Activated CD4-positive, alpha-beta T cell treated with anti-CD3 and anti-CD28 coated beads, Interleukin-2, amount 50 U/mL, for 1 hour (primary cell): ENCODE measurements around the gene NFS1.
"Not testable (repeated sequence)": the region's sequence is repeated elsewhere in the genome, so short reads cannot be mapped to it uniquely, and the experiment has no call there.

ENCODE experiments used
- DNase-seq: peaks from one replicate; pipeline ENCODE4 v3.0.0-alpha.2; 2020

Gene NFS1

DNA sequence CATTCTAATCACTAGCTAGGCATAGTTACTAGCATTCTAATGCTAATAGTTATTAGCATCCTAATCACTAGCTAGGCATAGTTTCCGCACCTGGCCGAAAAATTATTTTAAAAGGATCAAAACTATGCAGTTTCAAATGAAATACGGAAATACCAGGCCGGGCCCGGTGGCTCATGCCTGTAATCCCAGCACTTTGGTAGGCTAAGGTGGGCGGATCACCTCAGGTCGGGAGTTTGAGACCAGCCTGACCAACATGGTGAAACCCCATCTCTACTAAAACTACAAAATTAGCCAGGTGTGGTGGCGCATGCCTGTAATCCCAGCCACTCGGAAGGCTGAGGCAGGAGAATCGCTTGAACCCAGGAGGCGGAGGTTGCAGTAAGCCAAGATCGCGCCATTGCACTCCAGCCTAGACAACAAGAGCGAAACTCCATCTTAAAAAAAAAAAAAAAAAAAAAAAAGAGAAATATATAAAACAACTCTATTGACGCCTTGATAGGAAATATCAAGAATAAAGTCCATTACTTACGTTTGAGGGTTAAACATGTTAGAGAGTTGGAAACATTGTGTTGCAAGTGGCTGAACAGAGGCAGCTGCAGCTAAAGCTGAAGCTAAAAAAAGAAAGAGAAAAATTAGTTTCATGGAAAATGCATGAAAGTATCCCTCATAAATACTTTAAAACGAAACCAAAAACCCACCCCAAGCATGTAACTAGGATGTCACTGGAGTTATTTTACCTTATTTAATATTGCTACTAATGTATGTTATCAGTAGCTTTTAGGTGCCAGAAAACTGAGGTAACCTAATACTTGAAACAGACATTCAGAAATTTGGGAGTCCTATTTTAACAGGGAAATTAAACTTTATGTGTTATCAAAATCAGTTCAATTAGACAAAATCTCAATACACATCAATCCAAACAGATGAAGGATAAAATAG is 7.7 kb upstream of the NFS1 start:
- not testable (repeated sequence) for DNase-seq

DNA sequence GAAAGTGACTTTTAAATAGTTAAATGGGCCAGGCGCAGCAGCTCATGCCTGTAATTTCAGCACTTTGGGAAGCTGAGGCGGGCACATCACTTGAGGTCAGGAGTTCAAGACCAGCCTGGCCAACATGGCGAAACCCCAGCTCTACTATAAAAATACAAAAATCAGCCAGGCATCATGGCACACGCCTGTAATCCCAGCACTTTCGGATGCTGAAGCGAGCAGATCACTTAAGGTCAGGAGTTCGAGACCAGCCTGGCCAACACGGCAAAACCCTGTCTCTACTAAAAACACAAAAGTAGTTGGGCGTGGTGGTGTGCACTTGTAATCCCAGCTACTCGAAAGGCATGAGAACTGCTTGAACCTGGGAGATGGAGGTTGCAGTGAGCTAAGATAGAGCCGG is 6.7 kb upstream of the NFS1 start:
- DNase-seq, result not testable (repeated sequence)

DNA sequence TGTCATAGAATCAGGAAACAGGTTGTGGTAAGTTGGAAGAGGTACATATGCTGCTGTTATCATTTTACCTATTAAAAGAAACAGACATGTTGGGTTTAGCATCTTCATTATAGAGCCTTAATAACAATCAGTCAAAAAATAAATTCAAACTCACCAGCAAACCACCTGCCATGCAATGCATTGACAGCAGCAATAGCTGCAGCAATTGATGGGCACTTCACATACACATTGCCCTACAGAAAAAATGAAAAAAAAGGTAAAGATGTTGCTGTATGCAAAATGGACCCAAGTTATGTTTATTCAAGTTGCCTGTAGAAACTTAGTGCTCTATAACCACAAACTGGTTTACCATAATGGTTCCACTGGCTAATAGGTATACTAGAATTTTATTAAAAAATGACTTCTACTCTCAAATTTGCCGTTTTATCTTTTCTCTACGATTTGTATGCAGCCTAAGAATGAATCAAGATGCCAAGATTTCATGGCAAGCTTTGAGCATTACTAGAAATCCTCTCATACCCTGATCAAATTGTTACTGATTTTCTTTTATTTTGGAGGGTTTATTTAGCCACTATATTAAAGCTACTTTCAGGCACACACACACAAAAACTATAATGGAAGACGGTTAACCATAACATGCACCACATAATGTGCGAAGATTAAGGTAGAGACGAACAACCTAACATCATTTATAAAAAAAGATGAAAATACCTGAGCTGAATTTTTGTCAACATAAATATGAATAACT is 5.5 kb upstream of the NFS1 start:
- no peak for DNase-seq

DNA sequence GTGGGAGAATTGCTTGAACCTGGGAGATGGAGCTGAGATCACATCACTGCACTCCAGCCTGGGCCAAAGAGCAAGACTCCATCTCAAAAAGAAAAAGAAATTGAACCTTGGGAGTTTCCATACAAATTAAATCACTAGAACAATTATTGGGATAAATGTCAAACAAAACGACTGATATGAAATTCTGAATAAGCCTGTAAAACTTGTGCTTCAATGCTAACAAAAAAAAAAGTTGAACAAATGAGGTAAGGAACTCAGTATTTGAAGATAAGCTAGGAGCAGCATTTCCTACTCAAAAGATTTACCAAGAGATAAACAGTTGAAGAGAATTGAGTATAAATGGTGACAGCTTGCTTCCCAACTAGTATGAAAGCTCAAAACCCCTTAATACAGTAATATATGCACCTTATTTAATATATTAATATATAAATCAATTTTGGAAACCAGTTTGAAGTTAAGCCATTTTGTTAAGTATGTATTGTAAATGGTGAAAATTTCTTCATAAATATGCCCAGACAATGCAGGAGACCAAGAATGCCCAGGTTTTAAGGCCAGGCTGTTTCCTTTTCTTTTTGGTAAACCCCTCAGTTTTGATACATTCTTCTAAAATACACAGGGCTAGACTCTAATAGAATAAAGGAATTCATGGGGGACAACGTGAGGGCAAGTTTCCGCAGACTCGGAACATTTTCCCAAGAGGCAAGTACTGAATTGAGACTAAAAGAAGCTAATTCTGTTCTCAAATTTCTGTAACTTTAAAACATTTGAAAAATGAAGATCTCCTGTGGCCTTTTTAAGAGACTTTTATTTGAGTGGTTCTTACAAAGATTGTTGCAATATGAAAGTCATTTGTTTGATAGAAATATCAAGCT is 3.9 kb upstream of the NFS1 start:
- DNase-seq, result no peak

DNA sequence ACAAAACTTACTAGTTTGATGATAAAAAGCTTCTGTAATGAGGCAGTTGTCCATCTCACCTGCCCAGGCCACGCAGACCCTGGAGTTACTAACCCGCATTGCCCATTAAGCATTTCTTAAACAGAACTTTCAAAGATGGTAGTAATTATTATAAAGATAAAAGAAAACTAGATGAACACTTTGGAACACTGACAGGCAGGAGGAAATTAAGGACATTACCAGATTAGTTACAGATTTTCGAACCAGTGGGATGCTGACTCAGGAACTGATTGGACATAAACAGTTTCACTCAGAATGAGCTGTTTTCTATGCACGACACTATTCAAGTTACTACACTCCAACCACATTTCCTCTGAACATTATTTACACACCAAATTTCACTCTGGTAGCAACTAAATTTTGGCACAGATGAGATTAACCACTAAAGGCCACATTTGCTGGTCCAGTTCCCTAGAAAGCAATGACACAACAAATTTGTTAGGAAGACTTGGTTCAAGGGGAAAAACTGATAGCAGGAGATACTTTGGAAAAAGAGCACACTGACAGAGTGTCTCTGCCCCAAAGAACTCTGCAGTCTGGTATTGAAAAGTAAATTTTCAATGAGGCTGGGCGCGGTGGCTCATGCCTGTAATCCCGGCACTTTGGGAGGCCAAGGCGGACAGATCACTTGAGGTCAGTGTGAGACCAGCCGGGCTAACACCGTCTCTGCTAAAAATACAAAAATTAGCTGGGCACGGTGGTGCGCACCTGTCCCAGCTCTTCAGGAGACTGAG is 3.1 kb upstream of the NFS1 start:
- DNase-seq, result no peak

DNA sequence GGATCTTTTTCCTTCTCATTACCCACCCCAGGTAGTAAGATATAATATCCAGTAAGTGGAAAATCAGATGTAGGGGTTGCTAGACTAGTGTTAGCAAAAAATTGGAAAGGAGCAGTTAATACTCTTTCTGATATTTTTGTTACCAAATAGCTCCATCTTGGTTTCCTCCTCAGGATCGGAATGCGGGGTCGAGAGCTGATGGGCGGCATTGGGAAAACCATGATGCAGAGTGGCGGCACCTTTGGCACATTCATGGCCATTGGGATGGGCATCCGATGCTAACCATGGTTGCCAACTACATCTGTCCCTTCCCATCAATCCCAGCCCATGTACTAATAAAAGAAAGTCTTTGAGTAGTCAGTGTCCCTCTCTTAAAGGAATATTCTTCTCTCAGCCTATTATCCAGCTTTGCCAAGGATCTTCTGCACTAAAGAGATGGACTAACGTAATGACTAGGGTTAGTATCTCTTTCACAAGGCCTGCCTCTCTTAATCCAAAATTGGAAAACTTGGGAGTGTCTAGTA is 1.5 kb upstream of the NFS1 start:
- DNase-seq, result no peak

DNA sequence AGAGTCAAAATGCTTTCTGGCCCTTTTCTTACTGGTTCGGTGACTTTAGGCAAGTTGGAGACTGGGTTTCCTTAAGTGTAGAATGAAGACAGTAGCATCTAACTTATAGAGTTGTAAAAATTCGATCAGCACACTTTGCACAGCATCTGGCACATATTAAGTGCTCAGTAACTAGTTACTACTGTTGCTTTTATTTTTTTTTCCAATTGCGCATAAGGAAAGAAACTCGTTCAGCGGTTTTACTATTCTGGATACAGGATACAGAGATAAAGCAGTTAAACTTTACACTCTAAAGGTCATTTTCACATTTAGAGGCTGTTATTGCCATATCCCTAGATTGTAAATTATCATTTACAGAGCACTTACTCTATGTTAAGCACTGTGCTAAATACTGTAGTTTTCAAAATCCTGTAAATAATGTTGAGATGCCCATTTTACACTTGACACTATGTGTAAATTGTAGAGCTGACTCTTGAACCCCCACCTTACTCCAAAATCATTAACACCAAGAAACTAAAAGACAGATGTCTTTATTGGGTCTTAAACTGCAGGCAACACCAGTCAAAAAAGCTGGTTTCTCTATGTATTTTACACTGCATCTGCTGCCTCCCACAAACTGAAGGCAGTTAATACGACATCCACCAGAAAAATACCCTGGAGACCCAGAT is 939 bp upstream of the NFS1 start:
- DNase-seq, result no peak

DNA sequence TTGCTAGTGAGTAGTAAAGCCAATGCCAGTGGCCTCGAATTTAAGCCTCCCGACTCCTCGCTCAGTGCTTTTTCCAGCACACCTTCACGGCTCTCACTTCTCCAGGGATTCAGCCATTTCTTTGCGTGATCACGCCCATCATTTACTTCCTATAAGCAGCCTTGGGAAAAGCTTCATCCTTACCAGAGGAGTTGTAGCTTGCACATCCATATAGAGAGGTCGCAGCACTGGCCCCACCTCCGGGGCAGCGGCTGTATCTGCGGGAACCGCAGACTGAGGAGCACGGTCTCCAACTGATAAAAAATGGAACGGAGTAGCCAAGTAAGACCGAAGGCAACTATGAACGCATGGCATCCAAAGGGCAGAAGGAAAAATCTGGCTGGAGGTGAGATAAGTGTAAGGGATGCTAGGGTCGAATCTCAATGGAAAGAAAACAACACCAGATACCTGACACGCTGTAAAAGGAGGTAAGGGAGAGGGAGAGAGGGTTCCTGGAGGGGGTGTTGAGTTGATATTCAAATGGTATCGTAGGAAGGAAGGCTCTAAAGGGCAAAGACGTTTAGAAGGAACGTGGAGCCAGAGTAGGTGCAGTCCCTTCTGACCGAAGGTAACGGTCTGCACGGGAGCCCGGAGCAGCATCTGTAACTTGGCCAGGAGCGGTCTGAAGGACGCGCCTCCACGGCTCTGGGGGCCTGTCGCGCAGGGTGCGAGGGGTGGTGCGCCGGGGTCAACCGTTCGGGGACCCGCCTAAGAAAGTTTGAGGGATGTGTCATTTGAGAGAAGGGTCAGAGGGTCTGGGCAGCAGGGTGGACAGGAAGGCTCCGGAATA is 640 bp downstream of the NFS1 start:
- DNase-seq, result no peak

DNA sequence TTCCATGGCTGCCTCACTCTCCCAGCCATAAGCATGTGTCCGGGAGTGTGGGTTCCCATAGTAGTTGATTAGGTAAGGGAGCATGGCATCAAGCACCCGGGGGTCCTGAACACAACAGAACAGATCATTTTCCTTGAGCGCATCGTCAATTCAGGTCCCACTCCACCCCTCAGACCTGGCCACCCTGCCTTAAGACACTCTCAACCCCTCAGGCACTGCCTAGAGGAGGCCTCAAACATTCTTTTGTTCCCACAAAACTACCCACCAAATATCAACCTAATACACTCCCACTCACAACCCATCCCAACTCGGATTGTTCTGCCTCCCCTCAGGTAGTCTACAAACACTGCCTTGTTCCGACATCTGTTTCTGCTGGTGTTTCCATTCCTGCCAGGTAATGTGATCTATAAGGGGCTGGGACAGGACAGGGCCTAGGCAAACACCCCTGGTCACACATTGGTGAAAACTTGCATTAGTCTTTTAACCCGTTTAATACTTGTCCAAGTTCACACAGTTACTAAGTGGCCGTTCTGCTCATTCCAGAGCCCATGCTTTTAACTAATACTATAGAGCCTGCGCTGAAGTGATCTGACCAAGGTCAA is 1.4 kb downstream of the NFS1 start:
- no peak for DNase-seq

DNA sequence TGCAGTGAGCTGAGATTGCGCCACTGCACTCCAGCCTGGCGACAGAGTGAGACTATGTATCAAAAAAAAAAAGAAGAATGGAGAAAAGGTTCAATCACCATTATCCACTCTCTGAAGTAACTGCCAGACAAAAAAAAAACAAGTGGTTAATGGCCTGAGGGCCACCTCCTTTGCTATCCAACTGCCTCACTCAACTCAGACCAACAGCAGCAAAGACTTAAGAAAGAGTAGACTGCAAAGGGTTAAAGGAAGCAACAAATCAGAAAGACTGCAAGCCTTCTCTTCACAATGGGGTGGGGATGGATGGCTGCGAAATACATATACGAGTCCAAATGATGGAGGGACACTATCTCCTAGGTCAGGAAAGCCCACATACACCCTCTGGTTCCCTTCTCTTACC is 3.2 kb downstream of the NFS1 start:
- no peak for DNase-seq

DNA sequence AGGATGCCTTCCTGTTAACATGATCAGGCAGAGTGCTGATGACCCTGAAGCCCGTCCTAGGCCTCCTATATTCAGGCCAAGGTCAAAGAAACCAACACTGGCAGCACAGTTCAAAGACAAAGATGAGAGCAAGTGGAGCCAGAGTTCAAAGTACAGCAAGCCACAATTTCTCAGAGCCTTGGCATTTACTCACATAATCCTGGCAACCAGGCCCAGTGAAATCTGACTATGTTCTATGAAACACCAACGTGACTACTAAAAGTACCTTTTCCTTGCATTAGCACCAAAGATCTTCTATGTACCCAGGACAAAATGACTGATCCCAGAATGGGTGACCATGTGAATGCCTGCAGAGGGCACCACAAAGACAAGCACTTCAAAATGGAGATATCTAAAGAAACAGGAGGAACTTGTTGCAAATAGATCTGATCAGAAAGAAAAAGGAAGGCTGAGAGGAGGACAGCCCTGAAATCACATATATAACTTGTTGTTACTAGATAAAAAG is 3.9 kb downstream of the NFS1 start:
- no peak for DNase-seq

DNA sequence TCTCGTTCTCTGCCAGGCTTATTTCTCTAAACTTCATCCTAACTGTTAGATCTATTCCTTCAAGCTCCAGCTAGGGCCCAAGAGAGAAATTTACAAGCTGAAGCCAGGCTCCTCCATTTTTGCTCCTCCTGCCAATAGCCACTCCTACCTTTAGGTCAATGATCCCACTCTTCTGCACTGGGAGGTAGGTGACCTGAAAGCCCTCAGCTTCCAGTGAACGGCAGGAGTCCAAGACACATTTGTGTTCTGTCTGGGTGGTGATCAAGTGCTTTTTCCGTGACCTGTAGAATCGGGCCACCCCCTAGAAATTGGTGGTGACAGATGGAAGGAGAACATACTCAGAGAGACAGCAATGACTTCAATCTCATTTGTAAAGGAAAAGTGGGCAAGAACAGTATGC is 8.9 kb downstream of the NFS1 start:
- DNase-seq, result no peak

DNA sequence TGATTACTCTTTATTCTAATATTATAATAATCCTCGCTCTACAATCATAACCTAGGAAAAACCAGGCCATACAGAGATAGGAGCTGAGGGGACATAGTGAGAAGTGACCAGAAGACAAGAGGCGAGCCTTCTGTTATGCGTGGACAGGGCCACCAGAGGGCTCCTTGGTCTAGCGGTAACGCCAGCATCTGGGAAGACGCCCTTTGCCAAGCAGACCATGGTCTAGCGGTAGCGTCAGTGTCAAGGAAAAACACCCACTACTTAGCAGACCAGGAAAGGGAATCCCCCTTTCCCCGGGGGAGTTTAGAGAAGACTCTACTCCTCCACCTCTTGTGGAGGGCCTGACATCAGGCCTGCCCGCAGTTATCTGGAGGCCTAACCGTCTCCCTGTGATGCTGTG is 12.3 kb downstream of the NFS1 start:
- not testable (repeated sequence) for DNase-seq

DNA sequence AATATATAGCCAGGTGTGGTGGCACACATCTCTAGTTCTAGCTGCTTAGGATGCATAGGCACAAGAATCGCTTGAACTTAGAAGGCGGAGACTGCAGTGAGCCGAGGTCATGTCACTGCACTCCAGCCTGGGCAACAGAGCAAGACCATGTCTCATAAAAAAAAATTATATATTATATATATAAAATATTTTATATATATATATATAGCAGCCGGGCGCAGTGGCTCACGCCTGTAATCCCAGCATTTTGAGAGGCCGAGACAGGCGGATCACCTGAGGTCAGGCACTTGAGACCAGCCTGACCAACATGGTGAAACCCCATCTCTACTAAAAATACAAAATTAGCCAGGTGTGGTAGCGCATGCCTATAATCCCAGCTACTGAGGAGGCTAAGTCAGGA is 13.8 kb downstream of the NFS1 start:
- DNase-seq, result not testable (repeated sequence)

DNA sequence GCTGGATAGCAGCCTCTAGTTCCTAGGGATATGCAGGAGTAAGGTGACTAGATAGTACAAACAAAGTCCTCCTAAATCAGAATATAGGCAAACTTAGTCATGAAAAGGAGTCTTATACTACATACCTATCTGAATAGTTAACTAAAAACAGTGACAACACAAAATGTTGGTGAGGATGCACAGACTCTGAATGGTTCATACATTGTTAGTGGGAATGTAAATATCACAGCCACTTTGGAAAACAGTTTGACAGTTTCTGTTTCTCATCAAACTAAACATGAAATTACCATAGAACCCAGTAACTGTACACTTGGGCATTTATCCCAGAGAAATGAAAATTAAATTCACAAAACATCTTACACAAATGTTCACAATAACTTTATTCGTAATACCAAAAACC is 17.2 kb downstream of the NFS1 start:
- DNase-seq, result no peak

DNA sequence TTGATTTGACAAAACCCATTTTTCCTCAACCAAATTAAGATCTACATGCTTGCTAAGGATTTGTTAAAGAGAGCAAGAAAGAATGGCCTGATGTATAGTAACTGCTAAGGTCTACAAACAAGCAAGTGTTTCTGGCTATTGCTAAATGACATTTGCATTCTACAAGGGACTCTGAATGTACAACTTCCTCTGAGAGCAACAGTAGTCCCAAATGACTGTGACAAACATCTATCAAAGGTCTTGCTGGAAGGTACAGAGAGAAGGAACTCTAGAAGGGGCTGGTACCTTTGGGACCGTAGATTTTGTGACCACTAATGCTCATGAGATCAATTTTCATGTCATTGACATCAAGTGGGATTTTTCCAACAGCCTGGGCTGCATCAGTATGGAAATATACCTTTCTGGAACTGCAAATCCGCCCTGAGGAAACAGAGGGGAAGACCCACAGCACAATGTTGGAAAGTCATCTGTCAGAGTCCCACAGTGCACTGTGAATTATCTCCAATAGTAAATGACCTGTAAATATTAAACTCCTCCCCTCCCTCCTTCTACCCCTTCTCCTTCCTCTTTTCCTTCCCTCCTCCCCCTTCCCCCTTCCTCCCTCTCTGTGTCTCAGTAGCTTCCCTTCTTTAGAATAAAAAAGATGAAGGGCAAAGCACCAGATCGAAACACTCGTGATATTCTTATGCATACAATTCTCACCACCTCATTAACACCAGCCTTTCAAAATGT is 18.5 kb downstream of the NFS1 start:
- no peak for DNase-seq

DNA sequence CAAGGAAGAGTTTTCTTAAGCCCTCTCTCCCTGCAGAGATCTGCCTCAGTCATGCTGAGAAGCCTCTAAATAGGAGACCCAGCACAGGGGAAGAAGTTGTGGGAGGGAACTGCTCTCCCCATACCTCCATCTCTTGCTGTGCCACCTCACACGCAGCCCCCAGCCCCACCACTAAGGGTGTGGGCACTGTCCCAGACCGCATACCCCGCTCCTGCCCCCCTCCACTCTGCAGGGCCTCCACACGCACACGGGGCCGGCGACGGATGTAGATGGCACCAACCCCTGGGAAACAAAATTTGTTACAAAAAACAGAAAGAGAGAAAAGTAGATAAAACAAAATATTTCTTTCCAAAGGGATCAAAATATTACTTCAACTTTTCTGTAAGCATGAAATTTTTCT is 24.2 kb downstream of the NFS1 start:
- DNase-seq, result no peak

DNA sequence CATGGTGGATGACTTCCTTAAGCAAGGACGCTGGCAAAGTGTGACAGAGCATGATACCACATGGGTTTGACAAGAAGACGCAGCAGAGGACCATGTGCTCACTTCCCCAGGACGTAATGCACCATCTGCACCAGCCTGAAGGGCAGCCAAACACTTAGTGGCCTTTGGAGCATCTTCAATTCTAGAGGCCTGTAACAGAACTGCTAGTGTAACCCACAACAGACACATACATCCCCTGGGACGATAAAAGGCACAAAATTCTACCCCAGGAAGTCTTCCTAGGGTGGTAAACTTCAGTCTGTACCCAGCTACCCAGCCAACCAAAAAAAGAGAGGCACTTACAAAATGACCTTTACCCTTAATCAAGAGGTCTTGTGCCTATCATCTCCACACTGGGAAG is 25.3 kb downstream of the NFS1 start:
- DNase-seq, result no peak

DNA sequence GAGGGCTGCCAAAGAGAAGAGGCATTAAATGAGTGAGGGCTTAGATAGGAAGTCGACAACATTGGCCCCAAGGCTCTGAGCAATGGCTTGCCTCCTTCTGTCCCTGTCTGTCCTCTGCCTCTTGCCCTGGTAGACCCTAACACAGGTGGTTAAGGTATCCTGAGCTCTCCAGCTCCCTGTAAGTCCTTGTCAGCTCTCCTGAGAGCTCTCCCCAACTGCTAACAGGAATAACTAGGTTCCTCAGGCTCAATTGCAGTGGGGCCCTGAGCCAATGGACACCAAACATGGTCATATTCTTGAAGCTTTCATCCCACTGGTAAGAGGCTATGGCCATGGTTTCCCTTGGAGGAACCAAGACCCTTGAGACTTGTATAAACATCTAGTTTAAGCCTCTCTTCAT is 29.5 kb downstream of the NFS1 start:
- DNase-seq, result no peak
